NOMO-1 (cell line): ENCODE data around the gene FRMD4A.
"Not testable (repeated sequence)": the region's sequence is repeated elsewhere in the genome, so short reads cannot be mapped to it uniquely, and the experiment has no call there.

ENCODE experiments used
- DNase-seq, 2 experiments: peaks; one replicate each; lab custom pipeline; 2025; ENCODE audit not compliant: unreplicated experiment in 2 of 2; lab: John Stamatoyannopoulos, UW

Gene FRMD4A

GRCh38 chr10:13867822-13868221, 462.9 kb downstream of the FRMD4A start:
- no peak for DNase-seq

GRCh38 chr10:13865758-13866491, 464.8 kb downstream of the FRMD4A start:
- DNase-seq, result no peak

GRCh38 chr10:13865220-13865619, 465.5 kb downstream of the FRMD4A start:
- not testable (repeated sequence) for DNase-seq

GRCh38 chr10:13862546-13863233, 468.0 kb downstream of the FRMD4A start:
- no peak for DNase-seq

- no peak for DNase-seq
Measured at GRCh38 chr10:13860886-13861285, 469.8 kb downstream of the FRMD4A start.

GRCh38 chr10:13859979-13860654, 470.6 kb downstream of the FRMD4A start:
- DNase-seq, result no peak

- no peak for DNase-seq
Measured at GRCh38 chr10:13858709-13859108, 472.0 kb downstream of the FRMD4A start.

- DNase-seq, result peak; percentile 42 to 62
Measured at GRCh38 chr10:13857451-13857850, 473.3 kb downstream of the FRMD4A start.

- DNase-seq, result peak; percentile 12 to 61
Measured at GRCh38 chr10:13853854-13854253, 476.9 kb downstream of the FRMD4A start.

GRCh38 chr10:13852872-13853271, 477.9 kb downstream of the FRMD4A start:
- DNase-seq, result no peak

- no peak for DNase-seq
Measured at GRCh38 chr10:13851906-13852305, 478.8 kb downstream of the FRMD4A start.

GRCh38 chr10:13848520-13849445, 481.9 kb downstream of the FRMD4A start:
- no peak for DNase-seq

GRCh38 chr10:13847201-13847631, 483.5 kb downstream of the FRMD4A start:
- DNase-seq, result no peak

- DNase-seq, result no peak
Measured at GRCh38 chr10:13845897-13846296, 484.8 kb downstream of the FRMD4A start.

GRCh38 chr10:13844651-13845050, 486.1 kb downstream of the FRMD4A start:
- no peak for DNase-seq

GRCh38 chr10:13842117-13842516, 488.6 kb downstream of the FRMD4A start:
- no peak for DNase-seq

GRCh38 chr10:13840036-13840435, 490.7 kb downstream of the FRMD4A start:
- no peak for DNase-seq

GRCh38 chr10:13839430-13839990, 491.2 kb downstream of the FRMD4A start:
- no peak for DNase-seq

- no peak for DNase-seq
Measured at GRCh38 chr10:13839030-13839429, 491.7 kb downstream of the FRMD4A start.

- DNase-seq, result no peak
Measured at GRCh38 chr10:13837966-13838365, 492.8 kb downstream of the FRMD4A start.
